HepG2 (cell line): ENCODE measurements around the gene RRAD. TPM values are rescaled to one million over a fixed set of nuclear protein-coding genes. Genes with fewer than 3 reads are reported as not detected.

Experiments used
- BRF2 ChIP-seq: sonication (generic); formaldehyde crosslinking; IDR thresholded peaks from 2 replicates; pipeline ENCODE4 v1.8.1; 2022; ENCODE audit warnings: mild to moderate bottlenecking, missing genetic modification reagents
- CCAR2 ChIP-seq: fragments of 200-400 bp; formaldehyde crosslinking; optimal IDR thresholded peaks from 2 replicates; pipeline ENCODE3; 2018; ENCODE audit warnings: low read depth, mild to moderate bottlenecking, low read length, moderate library complexity
- CENPT ChIP-seq: sonication (generic); formaldehyde crosslinking; IDR thresholded peaks from 2 replicates; pipeline ENCODE4 v1.8.0; 2022; ENCODE audit warnings: low read depth, mild to moderate bottlenecking, moderate library complexity, missing genetic modification reagents
- CREB1 ChIP-seq, 2 experiments: fragments of 450-650 bp in 1 of 2; IDR thresholded peaks; 2 replicates each; pipeline ENCODE4 v1.6.1; 2016 to 2017; ENCODE audit warnings: control low read depth in 1 of 2, mild to moderate bottlenecking in 1 of 2, missing compliant biosample characterization in 1 of 2, missing genetic modification characterization in 1 of 2
- DNMT3B ChIP-seq: conservative IDR thresholded peaks from 2 replicates; pipeline ENCODE4 v1.6.1; 2016; ENCODE audit warnings: missing biosample characterization, control low read depth
- DR1 ChIP-seq: sonication (generic); formaldehyde crosslinking; IDR thresholded peaks from 2 replicates; pipeline ENCODE4 v1.8.0; 2021; ENCODE audit warnings: mild to moderate bottlenecking, missing genetic modification reagents, inconsistent platforms
- PITX1 ChIP-seq: sonication (generic); formaldehyde crosslinking; IDR thresholded peaks from 2 replicates; pipeline ENCODE4 v1.5.1; 2020; ENCODE audit warnings: mild to moderate bottlenecking, missing genetic modification reagents
- PRMT3 ChIP-seq: sonication (generic); formaldehyde crosslinking; IDR thresholded peaks from 2 replicates; pipeline ENCODE4 v1.8.1; 2022; ENCODE audit warnings: low read depth, mild to moderate bottlenecking, moderate library complexity, missing genetic modification reagents, borderline replicate concordance
- RFX3 ChIP-seq: IDR thresholded peaks from 2 replicates; pipeline ENCODE4 v1.6.1; 2016; ENCODE audit warnings: missing biosample characterization, missing genetic modification reagents
- SRY ChIP-seq: sonication (generic); formaldehyde crosslinking; IDR thresholded peaks from 2 replicates; pipeline ENCODE4 v1.8.0; 2022; ENCODE audit warnings: mild to moderate bottlenecking, missing genetic modification reagents
- TOE1 ChIP-seq: sonication (generic); formaldehyde crosslinking; IDR thresholded peaks from 2 replicates; pipeline ENCODE4 v1.4.0; 2020; ENCODE audit warnings: mild to moderate bottlenecking, missing genetic modification reagents
- YEATS2 ChIP-seq: sonication (generic); formaldehyde crosslinking; IDR thresholded peaks from 2 replicates; pipeline ENCODE4 v1.4.0; 2020; ENCODE audit warnings: missing genetic modification reagents, borderline replicate concordance
- ZNF160 ChIP-seq: sonication (generic); formaldehyde crosslinking; IDR thresholded peaks from 2 replicates; pipeline ENCODE4 v1.8.0; 2022; ENCODE audit warnings: mild to moderate bottlenecking, inconsistent platforms, missing genetic modification reagents
- ZNF207 ChIP-seq: fragments of 450-650 bp; IDR thresholded peaks from 2 replicates; pipeline ENCODE4 v1.6.1; 2016; ENCODE audit warnings: antibody characterized with exemption, borderline replicate concordance
- ZNF276 ChIP-seq: sonication (generic); formaldehyde crosslinking; IDR thresholded peaks from 2 replicates; pipeline ENCODE4 v1.4.0; 2020; ENCODE audit warnings: mild to moderate bottlenecking, low read depth, missing genetic modification reagents
- ZNF414 ChIP-seq: sonication (generic); formaldehyde crosslinking; IDR thresholded peaks from 2 replicates; pipeline ENCODE4 v1.5.0; 2020; ENCODE audit warnings: missing genetic modification reagents
- ZSCAN20 ChIP-seq: sonication (generic); formaldehyde crosslinking; IDR thresholded peaks from 2 replicates; pipeline ENCODE4 v1.4.0; 2020; ENCODE audit warnings: missing genetic modification reagents, mild to moderate bottlenecking, borderline replicate concordance
- polyA plus RNA-seq, 8 experiments: library from polyadenylated mRNA; depleted of rRNA in 3 of 8; stranded (reverse) in 7 of 8; unstranded in 1 of 8; fragments of >200 nt; fragmentation: Illumina TruSeq in 4 of 8; extraction: Trizol in 4 of 8; gene quantifications; 2 replicates each; pipeline versions ENCODE4 v1.2.1 to v1.2.3, GENCODE V29; 2011 to 2016; ENCODE audit warnings: low read depth in 4 of 8, missing spikeins in 1 of 8, mixed read lengths in 1 of 8; ENCODE audit not compliant: insufficient read depth in 1 of 8
- total RNA-seq, 5 experiments: library from RNA; depleted of rRNA; stranded (reverse); fragments of >200 nt; fragmentation: Illumina TruSeq; extraction: Trizol; gene quantifications; 2 replicates each; pipeline ENCODE4 v1.2.3, GENCODE V29; 2016; ENCODE audit warnings: low read depth in 1 of 5
- TF ChIP-seq, protein P1 (sequence below): sonication (generic); formaldehyde crosslinking; conservative IDR thresholded peaks from 2 replicates; pipeline ENCODE4 v1.4.0; 2020; ENCODE audit warnings: mild to moderate bottlenecking, missing genetic modification reagents, moderate library complexity
- TF ChIP-seq, protein P2 (sequence below): sonication (generic); formaldehyde crosslinking; IDR thresholded peaks from 2 replicates; pipeline ENCODE4 v1.8.0; 2022; ENCODE audit warnings: missing genetic modification reagents, mild to moderate bottlenecking, borderline replicate concordance

The RRAD gene
- total and polyA plus RNA-seq, 2 of the 13 experiments (the other 11 are each of a cell fraction or from before 2014, with no cell fraction given), result 0.80 to 1.1 TPM

- TF ChIP-seq, protein P1, sequence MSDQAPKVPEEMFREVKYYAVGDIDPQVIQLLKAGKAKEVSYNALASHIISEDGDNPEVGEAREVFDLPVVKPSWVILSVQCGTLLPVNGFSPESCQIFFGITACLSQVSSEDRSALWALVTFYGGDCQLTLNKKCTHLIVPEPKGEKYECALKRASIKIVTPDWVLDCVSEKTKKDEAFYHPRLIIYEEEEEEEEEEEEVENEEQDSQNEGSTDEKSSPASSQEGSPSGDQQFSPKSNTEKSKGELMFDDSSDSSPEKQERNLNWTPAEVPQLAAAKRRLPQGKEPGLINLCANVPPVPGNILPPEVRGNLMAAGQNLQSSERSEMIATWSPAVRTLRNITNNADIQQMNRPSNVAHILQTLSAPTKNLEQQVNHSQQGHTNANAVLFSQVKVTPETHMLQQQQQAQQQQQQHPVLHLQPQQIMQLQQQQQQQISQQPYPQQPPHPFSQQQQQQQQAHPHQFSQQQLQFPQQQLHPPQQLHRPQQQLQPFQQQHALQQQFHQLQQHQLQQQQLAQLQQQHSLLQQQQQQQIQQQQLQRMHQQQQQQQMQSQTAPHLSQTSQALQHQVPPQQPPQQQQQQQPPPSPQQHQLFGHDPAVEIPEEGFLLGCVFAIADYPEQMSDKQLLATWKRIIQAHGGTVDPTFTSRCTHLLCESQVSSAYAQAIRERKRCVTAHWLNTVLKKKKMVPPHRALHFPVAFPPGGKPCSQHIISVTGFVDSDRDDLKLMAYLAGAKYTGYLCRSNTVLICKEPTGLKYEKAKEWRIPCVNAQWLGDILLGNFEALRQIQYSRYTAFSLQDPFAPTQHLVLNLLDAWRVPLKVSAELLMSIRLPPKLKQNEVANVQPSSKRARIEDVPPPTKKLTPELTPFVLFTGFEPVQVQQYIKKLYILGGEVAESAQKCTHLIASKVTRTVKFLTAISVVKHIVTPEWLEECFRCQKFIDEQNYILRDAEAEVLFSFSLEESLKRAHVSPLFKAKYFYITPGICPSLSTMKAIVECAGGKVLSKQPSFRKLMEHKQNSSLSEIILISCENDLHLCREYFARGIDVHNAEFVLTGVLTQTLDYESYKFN (CRISPR knock-in tag), result peak; percentile 79
- TF ChIP-seq ZNF207 (no peak), BRF2 (CRISPR knock-in tag) (no peak; the same call in 1 of the 2 replicates), DR1 (peak; percentile 83; the same call in 1 of the 2 replicates), ZNF160 (CRISPR knock-in tag) (peak; percentile 48; the same call in 1 of the 2 replicates), ZSCAN20 (CRISPR knock-in tag) (no peak), SRY (peak; percentile 26; the same call in 1 of the 2 replicates), PRMT3 (CRISPR knock-in tag) (no peak), DNMT3B (CRISPR knock-in tag) (no peak), ZNF414 (peak; percentile 87; the same call in 1 of the 2 replicates), YEATS2 (CRISPR knock-in tag) (no peak), PITX1 (CRISPR knock-in tag) (peak; percentile 97), RFX3 (no peak), CENPT (CRISPR knock-in tag) (no peak), CCAR2 (no peak), TOE1 (0 out of 2 replicates have a peak, but pooled peaks have one; percentile 17), ZNF276 (CRISPR knock-in tag) (no peak), CREB1 (IDR thresholded peaks at IDR 0.05) (no peak), CREB1 (CRISPR knock-in tag; IDR thresholded peaks at IDR 0.05) (no peak)
- TF ChIP-seq, protein P2, sequence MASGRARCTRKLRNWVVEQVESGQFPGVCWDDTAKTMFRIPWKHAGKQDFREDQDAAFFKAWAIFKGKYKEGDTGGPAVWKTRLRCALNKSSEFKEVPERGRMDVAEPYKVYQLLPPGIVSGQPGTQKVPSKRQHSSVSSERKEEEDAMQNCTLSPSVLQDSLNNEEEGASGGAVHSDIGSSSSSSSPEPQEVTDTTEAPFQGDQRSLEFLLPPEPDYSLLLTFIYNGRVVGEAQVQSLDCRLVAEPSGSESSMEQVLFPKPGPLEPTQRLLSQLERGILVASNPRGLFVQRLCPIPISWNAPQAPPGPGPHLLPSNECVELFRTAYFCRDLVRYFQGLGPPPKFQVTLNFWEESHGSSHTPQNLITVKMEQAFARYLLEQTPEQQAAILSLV (CRISPR knock-in tag), result 0 out of 2 replicates have a peak, but pooled peaks have one; percentile 49
Measured at GRCh38 chr16:66905633-66906539, 19.4 kb downstream of the RRAD start (continued).
